Right kidney (tissue), 1 donor: Measurements from ENCODE around the gene GPC6.
"Not testable (repeated sequence)": the region's sequence is repeated elsewhere in the genome, so short reads cannot be mapped to it uniquely, and the experiment has no call there.

ENCODE experiments used
- DNase-seq: peaks from one replicate; pipeline ENCODE4 v3.0.0-alpha.2; 2016

GPC6 gene

GRCh38 chr13:94259984-94260383 lies 1033.4 kb downstream of the GPC6 start:
- DNase-seq: no peak

DNA sequence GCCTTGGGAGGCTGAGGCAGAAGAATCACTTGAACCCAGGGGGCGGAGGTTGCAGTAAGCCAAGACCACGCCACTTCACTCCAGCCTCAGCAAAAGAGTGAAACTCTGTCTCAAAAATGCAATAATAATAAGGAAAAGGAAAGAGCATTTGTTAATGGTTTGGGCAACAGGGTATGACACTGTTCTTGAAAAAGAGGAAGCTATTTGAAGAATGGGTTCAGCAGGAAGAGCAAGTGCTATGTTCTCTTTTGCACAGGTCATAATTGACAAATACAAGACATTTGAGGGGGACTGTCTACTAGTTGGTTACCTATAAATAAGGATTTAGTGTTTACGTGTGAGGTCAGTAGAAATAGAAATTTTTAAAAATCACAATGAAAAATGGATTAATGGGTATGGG lies 1034.6 kb downstream of the GPC6 start:
- DNase-seq: no peak

- DNase-seq: no peak
Measured at GRCh38 chr13:94263038-94263437, 1036.4 kb downstream of the GPC6 start.

DNA sequence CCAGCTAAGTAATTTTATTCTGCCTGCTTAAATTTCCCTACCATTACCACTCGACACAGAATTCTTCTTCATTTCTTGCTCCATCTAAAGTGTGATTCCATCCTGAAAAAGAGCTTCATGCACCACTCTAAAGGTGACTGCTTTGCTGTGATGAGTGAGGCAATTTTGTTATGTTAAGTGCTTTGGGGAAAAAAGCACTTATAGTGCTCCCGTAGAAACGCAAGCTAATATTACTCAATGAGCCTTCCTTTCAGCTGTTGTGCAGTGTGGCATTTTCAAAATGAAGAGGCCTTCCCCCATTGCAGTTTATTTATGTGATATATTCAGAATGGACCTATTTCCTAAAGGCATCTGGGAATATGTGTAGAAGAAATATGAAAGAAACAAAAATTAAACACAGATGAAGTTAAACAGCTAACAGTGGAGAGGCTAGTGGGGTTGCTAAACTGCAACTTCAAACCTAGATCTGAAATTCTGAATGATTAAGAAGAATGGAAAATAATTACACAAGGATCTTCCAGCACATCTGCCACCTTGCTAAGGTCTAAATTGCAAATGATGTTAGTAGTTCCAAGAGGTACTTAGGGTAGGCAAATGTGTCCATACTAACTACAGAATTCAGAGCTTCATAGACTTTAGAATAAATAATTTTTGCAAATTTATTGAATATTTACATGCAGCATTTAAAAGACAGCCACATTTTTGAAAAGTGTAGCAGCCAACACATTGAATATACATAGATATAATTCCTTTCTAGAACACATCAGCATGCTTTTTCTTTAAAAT lies 1041.2 kb downstream of the GPC6 start:
- DNase-seq: no peak

DNA sequence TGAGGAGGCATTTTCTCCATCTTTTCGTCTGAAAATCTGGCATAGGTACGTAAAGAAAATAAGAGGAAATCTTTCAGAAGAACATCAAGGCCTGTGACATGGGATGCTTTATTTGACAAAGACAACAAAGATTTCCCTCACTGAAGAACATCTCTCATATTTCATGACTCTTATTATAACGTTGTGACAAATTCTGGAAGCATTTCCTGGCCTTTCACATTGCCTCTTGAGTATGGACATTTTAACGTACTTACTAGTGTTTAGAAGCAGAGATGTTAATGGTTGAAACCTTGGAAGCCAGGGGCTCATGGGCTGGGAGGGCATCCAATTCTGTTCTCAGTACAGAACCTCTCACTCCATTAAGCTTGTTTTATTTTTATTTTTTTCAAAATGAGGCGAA lies 1042.1 kb downstream of the GPC6 start:
- DNase-seq: no peak

GRCh38 chr13:94269557-94269956 lies 1043.0 kb downstream of the GPC6 start:
- no peak for DNase-seq

DNA sequence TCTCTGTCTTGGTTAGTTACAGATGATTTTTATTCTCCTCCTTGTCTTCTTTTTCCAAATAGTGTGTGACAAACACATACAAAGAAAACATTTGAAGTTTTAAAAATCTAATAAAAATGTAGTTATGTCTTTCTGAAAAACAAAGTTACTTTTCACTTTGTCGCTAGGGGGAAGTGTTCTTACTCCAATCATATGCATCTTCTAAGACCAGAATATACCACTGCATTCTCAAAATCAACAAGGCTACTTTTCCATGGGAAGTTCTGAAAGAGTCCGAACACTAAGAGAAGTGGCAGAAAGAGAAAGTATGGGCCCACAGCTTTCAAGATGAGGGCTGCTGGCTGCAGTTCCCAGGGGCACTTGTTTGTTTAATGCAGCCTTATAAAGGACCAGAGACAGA lies 1043.9 kb downstream of the GPC6 start:
- DNase-seq: no peak

- DNase-seq: no peak
Measured at GRCh38 chr13:94272038-94272437, 1045.4 kb downstream of the GPC6 start.

GRCh38 chr13:94280349-94280748 lies 1053.7 kb downstream of the GPC6 start:
- DNase-seq: no peak

- no peak for DNase-seq
Measured at GRCh38 chr13:94280845-94281244, 1054.2 kb downstream of the GPC6 start.

DNA sequence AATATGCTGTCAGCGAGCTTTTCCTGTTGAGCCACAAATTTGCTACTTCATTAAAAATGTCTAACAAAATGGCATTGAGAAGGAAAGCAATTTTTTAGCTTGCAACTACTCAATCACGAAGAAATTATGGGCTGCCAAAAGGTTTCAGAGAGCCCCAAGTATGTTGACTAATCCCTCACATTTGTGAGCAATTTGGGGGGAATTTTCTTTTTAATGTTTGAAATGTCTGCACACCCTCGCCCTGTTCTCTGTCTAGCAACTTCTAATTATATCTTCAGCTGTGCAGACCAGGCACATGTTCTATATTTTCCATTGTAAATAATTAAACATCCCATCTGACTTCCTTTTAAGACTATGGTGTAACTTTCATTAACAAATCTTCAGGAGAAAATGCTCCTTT lies 1060.0 kb downstream of the GPC6 start:
- no peak for DNase-seq

DNA sequence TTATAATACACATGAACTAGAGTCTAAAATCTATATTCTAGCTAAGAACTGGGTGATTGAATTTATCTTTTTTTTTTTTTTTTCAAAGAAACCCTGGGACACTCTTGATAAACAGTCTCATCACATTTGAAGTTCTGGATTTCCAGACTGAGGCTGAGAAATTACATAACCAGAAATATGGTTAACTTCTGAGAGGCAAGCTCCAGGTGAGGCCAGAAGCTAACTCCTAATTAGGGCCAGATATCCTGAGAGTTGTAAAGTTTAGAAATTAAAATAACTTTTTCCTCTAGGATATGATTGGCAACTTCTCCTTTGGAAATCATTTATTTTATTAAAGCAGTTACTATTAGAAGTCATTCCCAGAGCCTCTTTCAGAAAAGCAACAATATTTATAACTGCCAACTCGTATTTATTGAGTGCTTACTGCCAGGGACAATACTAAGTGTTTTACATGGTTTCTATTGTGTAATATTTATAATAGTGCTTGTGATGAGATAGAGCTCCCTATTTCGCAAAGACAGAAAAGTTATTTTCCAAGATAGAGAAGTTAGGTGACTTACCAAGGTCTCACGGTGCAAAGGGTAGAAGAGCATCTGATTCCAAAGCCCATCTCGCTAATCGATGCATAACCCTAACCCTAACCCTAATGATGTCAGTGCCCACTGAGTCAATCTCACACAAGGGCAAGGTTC lies 1065.2 kb downstream of the GPC6 start:
- DNase-seq: no peak

GRCh38 chr13:94292323-94292640 lies 1065.7 kb downstream of the GPC6 start:
- DNase-seq: no peak

- DNase-seq: no peak
Measured at GRCh38 chr13:94296471-94296870, 1069.9 kb downstream of the GPC6 start.

GRCh38 chr13:94298346-94298745 lies 1071.7 kb downstream of the GPC6 start:
- DNase-seq: no peak

- no peak for DNase-seq
Measured at GRCh38 chr13:94300401-94300800, 1073.8 kb downstream of the GPC6 start.

GRCh38 chr13:94301487-94301886 lies 1074.9 kb downstream of the GPC6 start:
- no peak for DNase-seq

GRCh38 chr13:94302847-94303565 lies 1076.4 kb downstream of the GPC6 start:
- DNase-seq: not testable (repeated sequence)

DNA sequence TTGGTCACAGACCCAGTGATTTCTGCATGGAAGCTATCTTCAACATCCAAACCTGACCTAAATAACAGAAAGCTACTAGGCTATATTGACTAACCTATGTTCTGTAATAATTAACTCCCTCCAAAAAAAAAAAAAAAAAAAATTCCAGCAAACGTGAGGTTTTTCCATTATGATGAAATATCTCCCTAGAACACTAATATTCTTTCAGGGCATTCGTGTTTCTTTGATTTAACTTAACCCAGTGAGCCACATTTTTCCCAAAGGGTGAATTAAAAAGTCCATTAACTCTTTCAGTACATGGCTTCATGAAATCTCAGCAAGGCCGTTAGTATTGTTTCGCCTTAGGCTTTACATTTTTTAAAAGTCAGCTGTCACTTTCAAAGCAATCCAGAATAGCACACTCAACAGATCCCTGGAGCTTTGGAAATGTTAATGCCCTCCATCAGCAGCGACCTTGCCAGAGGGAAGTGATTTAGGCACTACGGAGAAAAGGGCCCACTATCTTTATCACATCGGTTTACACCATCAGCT lies 1077.1 kb downstream of the GPC6 start:
- DNase-seq: no peak

- DNase-seq: no peak
Measured at GRCh38 chr13:94305033-94305432, 1078.4 kb downstream of the GPC6 start.

GRCh38 chr13:94305463-94305862 lies 1078.9 kb downstream of the GPC6 start:
- no peak for DNase-seq

- no peak for DNase-seq
Measured at GRCh38 chr13:94305934-94306333, 1079.3 kb downstream of the GPC6 start.

DNA sequence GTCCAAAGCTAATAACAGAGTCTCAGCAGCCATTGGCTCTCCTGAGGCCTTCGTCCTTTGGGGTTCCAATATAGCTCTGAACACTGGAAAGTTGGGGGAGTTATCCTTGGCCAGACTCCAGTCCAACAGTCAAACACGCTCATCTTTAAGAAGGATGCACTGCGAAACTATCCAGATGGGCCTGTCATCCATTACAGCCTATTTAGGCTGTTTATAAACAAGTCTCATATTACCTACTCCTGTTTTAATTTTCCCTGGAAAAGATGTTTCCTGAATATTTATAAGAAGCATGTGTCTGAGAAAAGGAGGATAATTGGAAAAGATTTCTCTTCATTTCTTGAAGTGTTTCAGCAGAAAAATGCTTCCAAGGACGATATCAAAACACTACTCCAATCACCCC lies 1082.2 kb downstream of the GPC6 start:
- no peak for DNase-seq
